Fibroblast of skin of right biceps (primary cell): ENCODE data around the gene ADGRE3.
"Not testable (repeated sequence)": the region's sequence is repeated elsewhere in the genome, so short reads cannot be mapped to it uniquely, and the experiment has no call there.

Experiments used
- DNase-seq: peaks from one replicate; pipeline ENCODE4 v3.0.0-alpha.2; 2013

The ADGRE3 gene

GRCh38 chr19:14595558-14595957 is 79.1 kb downstream of the ADGRE3 start:
- no peak for DNase-seq

GRCh38 chr19:14589433-14589832 is 85.2 kb downstream of the ADGRE3 start:
- peak; percentile 33 for DNase-seq

GRCh38 chr19:14585187-14585586 is 89.5 kb downstream of the ADGRE3 start:
- peak; percentile 72 for DNase-seq

- not testable (repeated sequence) for DNase-seq
Observed at GRCh38 chr19:14584372-14584771, 90.3 kb downstream of the ADGRE3 start.

GRCh38 chr19:14582894-14583340 is 91.7 kb downstream of the ADGRE3 start, which contains the start of gene CLEC17A:
TSS of gene CLEC17A (plus strand) at chr19:14583084. CDS start at chr19:14583161, 77 bp downstream.
- DNase-seq = no peak

GRCh38 chr19:14580623-14581237 is 93.9 kb downstream of the ADGRE3 start:
- DNase-seq = no peak

GRCh38 chr19:14577885-14578427 is 96.7 kb downstream of the ADGRE3 start:
- no peak for DNase-seq

- DNase-seq = no peak
Observed at GRCh38 chr19:14577264-14577663, 97.4 kb downstream of the ADGRE3 start.

- no peak for DNase-seq
Observed at GRCh38 chr19:14576363-14576762, 98.3 kb downstream of the ADGRE3 start.

GRCh38 chr19:14575428-14575980 is 99.1 kb downstream of the ADGRE3 start:
- DNase-seq = no peak

GRCh38 chr19:14571695-14572490 is 102.8 kb downstream of the ADGRE3 start, which contains the start of gene NDUFB7:
TSS of gene NDUFB7 (minus strand) at chr19:14572066. CDS start at chr19:14572000, 66 bp downstream.
- DNase-seq = peak; percentile 94

GRCh38 chr19:14570864-14571527 is 103.6 kb downstream of the ADGRE3 start:
- DNase-seq = no peak
